ENCODE measurements around the gene BCL2L12. TPM values are rescaled to one million over a fixed set of nuclear protein-coding genes. Genes with fewer than 3 reads are reported as not detected.

The BCL2L12 gene
- polyA plus RNA-seq, 1 of the 3 experiments (the other 2 are of a cell fraction) = 27.9 TPM

DNA sequence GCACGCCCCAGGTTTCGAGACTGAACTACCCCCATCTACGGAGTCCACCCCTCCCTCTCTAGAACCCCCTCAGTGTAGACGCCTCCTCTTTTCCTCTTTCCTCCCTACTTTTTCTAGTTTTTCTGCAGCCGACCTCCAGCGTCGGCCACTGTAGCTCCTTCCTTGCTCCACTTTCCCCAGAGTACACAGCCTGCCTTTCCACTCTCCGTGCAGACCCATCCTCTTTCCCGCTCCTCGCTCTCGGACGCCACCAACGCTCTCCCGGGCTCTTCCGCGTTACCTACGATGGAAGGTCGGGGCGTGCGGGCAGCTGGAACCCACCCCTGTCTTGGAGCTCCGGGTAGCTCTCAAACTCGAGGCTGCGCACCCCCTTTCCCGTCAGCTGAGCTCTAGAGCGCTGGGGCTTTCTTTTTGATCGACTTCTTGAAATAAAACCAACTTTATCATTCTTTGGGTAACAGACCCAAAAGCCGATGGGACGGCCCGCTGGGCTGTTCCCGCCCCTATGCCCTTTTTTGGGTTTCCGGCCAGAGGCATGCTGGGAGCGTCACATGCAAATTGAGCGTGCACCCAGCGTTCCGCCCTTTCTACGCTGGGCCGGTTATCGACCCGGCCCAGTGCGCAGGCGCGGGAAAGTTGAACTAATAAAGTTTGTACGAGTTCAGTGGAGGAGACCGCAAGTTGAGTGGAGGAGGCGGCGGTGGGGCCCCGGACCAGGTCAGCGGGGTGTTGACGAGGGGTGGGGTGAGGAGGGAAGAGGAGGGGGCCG, at the start of gene BCL2L12, which contains the start of gene IRF3 (continued):
- TF ChIP-seq EZH2phosphoT487 (IDR thresholded peaks at IDR 0.05; ENCODE audit: borderline replicate concordance, low read depth) (no peak), EP300 (IDR thresholded peaks at IDR 0.05; ENCODE audit: borderline replicate concordance in 1 of 2, low read depth in 1 of 2, low read length in 1 of 2) (no peak), TCF12 (IDR thresholded peaks at IDR 0.05) (no peak), NFIC (IDR thresholded peaks at IDR 0.05; ENCODE audit: borderline replicate concordance) (no peak), POLR2AphosphoS5 (IDR thresholded peaks at IDR 0.05; ENCODE audit: low read depth, low read length) (peak; percentile 80)
- TF ChIP-seq, protein P1, sequence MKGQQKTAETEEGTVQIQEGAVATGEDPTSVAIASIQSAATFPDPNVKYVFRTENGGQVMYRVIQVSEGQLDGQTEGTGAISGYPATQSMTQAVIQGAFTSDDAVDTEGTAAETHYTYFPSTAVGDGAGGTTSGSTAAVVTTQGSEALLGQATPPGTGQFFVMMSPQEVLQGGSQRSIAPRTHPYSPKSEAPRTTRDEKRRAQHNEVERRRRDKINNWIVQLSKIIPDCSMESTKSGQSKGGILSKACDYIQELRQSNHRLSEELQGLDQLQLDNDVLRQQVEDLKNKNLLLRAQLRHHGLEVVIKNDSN (IDR thresholded peaks at IDR 0.05; ENCODE audit: borderline replicate concordance, low read depth) = no peak
- TF ChIP-seq, protein P2, sequence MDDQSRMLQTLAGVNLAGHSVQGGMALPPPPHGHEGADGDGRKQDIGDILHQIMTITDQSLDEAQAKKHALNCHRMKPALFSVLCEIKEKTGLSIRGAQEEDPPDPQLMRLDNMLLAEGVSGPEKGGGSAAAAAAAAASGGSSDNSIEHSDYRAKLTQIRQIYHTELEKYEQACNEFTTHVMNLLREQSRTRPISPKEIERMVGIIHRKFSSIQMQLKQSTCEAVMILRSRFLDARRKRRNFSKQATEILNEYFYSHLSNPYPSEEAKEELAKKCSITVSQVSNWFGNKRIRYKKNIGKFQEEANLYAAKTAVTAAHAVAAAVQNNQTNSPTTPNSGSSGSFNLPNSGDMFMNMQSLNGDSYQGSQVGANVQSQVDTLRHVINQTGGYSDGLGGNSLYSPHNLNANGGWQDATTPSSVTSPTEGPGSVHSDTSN (IDR thresholded peaks at IDR 0.05) = no peak
- TF ChIP-seq, protein P3, sequence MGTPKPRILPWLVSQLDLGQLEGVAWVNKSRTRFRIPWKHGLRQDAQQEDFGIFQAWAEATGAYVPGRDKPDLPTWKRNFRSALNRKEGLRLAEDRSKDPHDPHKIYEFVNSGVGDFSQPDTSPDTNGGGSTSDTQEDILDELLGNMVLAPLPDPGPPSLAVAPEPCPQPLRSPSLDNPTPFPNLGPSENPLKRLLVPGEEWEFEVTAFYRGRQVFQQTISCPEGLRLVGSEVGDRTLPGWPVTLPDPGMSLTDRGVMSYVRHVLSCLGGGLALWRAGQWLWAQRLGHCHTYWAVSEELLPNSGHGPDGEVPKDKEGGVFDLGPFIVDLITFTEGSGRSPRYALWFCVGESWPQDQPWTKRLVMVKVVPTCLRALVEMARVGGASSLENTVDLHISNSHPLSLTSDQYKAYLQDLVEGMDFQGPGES (IDR thresholded peaks at IDR 0.05; ENCODE audit: low read depth, low read length) = no peak

DNA sequence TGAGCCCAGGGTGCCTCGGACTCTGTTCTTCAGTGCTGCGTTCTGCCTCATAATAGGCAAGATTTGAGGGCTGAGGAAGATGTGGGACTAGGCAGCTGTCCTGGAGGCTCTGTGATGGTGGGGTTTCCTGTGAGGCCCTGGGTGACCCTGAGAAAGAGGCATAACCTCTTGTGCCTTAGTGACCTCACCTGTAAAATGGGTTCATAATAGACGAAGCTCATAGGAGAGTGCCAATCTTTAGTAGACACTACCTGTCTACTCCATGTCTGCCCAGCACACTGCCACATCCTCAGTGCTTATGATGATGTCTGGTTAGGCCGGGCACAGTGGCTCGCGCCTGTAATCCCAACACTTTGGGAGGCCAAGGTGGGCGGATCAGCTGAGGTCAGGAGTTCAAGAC, 49.2 kb upstream of the BCL2L12 start:
- Histone ChIP-seq H3F3A (replicated peaks; ENCODE audit: insufficient read depth) (peaks cover 12% of the 10 kb centered on the region), H2AFZ (ENCODE audit: low read depth) (no peak overlapping the region), H3K9me3 (no peaks in the 10 kb centered on the region), H3K27me3 (ENCODE audit: insufficient read depth) (no peaks in the 10 kb centered on the region), H4K20me1 (ENCODE audit: insufficient read depth) (peaks cover 36% of the 10 kb centered on the region), H3K4me3 (ENCODE audit: low read depth in 2 of 2, low read length in 1 of 2) (no peak overlapping the region), H3K27ac (ENCODE audit: low read depth in 2 of 2, low read length in 1 of 2) (no peak overlapping the region), H3K36me3 (replicated peaks in 1 of 2; ENCODE audit: control insufficient read depth in 1 of 2, insufficient read depth in 2 of 2, low read length in 1 of 2) (peaks cover 26 to 31% of the 10 kb centered on the region in 2 experiments), H3K79me2 (ENCODE audit: insufficient read depth) (peaks cover 62% of the 10 kb centered on the region), H3K9me2 (no peaks in the 10 kb centered on the region), H3K4me2 (no peak overlapping the region), H3K4me1 (ENCODE audit: control insufficient read depth in 1 of 2, insufficient read depth in 2 of 2, low read depth in 1 of 2, low read length in 1 of 2) (peaks cover 0 to 14% of the 10 kb centered on the region in 2 experiments; a peak in 3 of 4 replicates), H3K9ac (no peak overlapping the region)
- TF ChIP-seq TEAD4 (IDR thresholded peaks at IDR 0.05; ENCODE audit: borderline replicate concordance, insufficient read depth) (no peak), MEF2A (IDR thresholded peaks at IDR 0.05; ENCODE audit: borderline replicate concordance, low read depth) (no peak), GABPA (IDR thresholded peaks at IDR 0.05; ENCODE audit: low read depth) (no peak), FOXJ3 (CRISPR knock-in tag; IDR thresholded peaks at IDR 0.05) (no peak)
- ChIA-PET CTCF (interaction anchor here (1.4 kb wide), 1 partner anchor 56 kb away, joined by 4 read pairs; no protein-coding TSS in a partner anchor), POLR2A (no interaction called here)
- no peak for DNase-seq
- WGBS (ENCODE audit: low lambda C conversion rate) = 100% methylated on average over 5 of the region's 7 CpGs
